GM19193 (cell line): Measurements from ENCODE around the gene CRYGN.

Experiments
- POLR2A ChIP-seq: IDR thresholded peaks from 4 replicates; pipeline ENCODE4 v1.6.1; 2011; ENCODE audit not compliant: insufficient read depth, insufficient read length; ENCODE audit errors: extremely low read depth

The CRYGN gene

GRCh38 chr7:151436446-151437158, 3.3 kb downstream of the CRYGN start:
- TF ChIP-seq POLR2A: no peak

GRCh38 chr7:151435971-151436370, 4.0 kb downstream of the CRYGN start:
- no peak for TF ChIP-seq POLR2A

GRCh38 chr7:151435103-151435916, 4.6 kb downstream of the CRYGN start:
- no peak for TF ChIP-seq POLR2A

- TF ChIP-seq POLR2A: no peak
Measured at GRCh38 chr7:151434549-151434948, 5.4 kb downstream of the CRYGN start.

- TF ChIP-seq POLR2A: no peak
Measured at GRCh38 chr7:151433721-151434400, 6.1 kb downstream of the CRYGN start.

GRCh38 chr7:151432658-151433521, 7.1 kb downstream of the CRYGN start:
- no peak for TF ChIP-seq POLR2A

- TF ChIP-seq POLR2A: no peak
Measured at GRCh38 chr7:151431768-151432311, 8.1 kb downstream of the CRYGN start.

GRCh38 chr7:151431281-151431767, 8.6 kb downstream of the CRYGN start:
- no peak for TF ChIP-seq POLR2A

- TF ChIP-seq POLR2A: no peak
Measured at GRCh38 chr7:151430391-151431205, 9.3 kb downstream of the CRYGN start.

GRCh38 chr7:151429560-151430331, 10.2 kb downstream of the CRYGN start:
- no peak for TF ChIP-seq POLR2A

GRCh38 chr7:151429237-151429559, 10.7 kb downstream of the CRYGN start:
- no peak for TF ChIP-seq POLR2A

GRCh38 chr7:151428378-151429236, 11.3 kb downstream of the CRYGN start:
- no peak for TF ChIP-seq POLR2A

- TF ChIP-seq POLR2A: no peak
Measured at GRCh38 chr7:151427705-151428377, 12.1 kb downstream of the CRYGN start.
